Neuronal stem cell (in vitro differentiated cells): ENCODE data around the gene SRSF4.
"Not testable (repeated sequence)": the region's sequence is repeated elsewhere in the genome, so short reads cannot be mapped to it uniquely, and the experiment has no call there.

Experiments used
- DNase-seq: peaks from one replicate; pipeline ENCODE4 v3.0.0-alpha.2; 2013; ENCODE audit warnings: low spot score
- H2AFZ ChIP-seq: one replicate; pipeline ENCODE4 v1.6.1; 2013; ENCODE audit warnings: mild to moderate bottlenecking, low read length, inconsistent platforms
- H2AK5ac ChIP-seq: 2 replicates; pipeline ENCODE4 v1.6.1; 2013; ENCODE audit warnings: low read depth, mild to moderate bottlenecking, inconsistent platforms, low read length, moderate library complexity, mixed read lengths
- H2BK120ac ChIP-seq: 2 replicates; pipeline ENCODE4 v1.6.1; 2013; ENCODE audit warnings: low read depth, mild to moderate bottlenecking, inconsistent platforms, low read length, moderate library complexity, mixed read lengths
- H2BK12ac ChIP-seq: one replicate; pipeline ENCODE4 v1.6.1; 2013; ENCODE audit warnings: low read length, inconsistent platforms
- H2BK15ac ChIP-seq: 2 replicates; pipeline ENCODE4 v1.6.1; 2013; ENCODE audit warnings: mild to moderate bottlenecking, low read length, inconsistent platforms, mixed read lengths
- H2BK5ac ChIP-seq: one replicate; pipeline ENCODE4 v1.6.1; 2013; ENCODE audit warnings: inconsistent platforms, mild to moderate bottlenecking, low read length, moderate library complexity
- H3K14ac ChIP-seq: one replicate; pipeline ENCODE4 v1.6.1; 2013; ENCODE audit warnings: low read length, inconsistent platforms
- H3K18ac ChIP-seq: 2 replicates; pipeline ENCODE4 v1.6.1; 2013; ENCODE audit warnings: low read length, inconsistent platforms
- H3K23ac ChIP-seq: 2 replicates; pipeline ENCODE4 v1.6.1; 2013; ENCODE audit warnings: low read depth, mild to moderate bottlenecking, mixed read lengths, low read length, inconsistent platforms; ENCODE audit not compliant: poor library complexity
- H3K27ac ChIP-seq: replicated peaks from 3 replicates; pipeline ENCODE4 v1.5.1; 2013; ENCODE audit warnings: low read length, inconsistent platforms
- H3K27me3 ChIP-seq, 3 experiments: 2 replicates each; pipeline ENCODE4 v1.6.1; 2013; ENCODE audit warnings: low read length in 3 of 3, mild to moderate bottlenecking in 2 of 3, inconsistent platforms in 1 of 3, low read depth in 1 of 3, mixed read lengths in 1 of 3, moderate library complexity in 1 of 3; ENCODE audit not compliant: control insufficient read depth in 3 of 3, insufficient read depth in 3 of 3
- H3K36me3 ChIP-seq, 2 donors: replicated peaks in 1 of 2; 2 replicates each; pipeline ENCODE4 v1.6.1; 2013; ENCODE audit warnings: low read length in 2 of 2; ENCODE audit not compliant: control insufficient read depth in 2 of 2, insufficient read depth in 2 of 2
- H3K4ac ChIP-seq: 2 replicates; pipeline ENCODE4 v1.6.1; 2013; ENCODE audit warnings: inconsistent platforms, mild to moderate bottlenecking, low read length, moderate library complexity
- H3K4me1 ChIP-seq, 2 donors: 1 replicate in 1 of 2; 2 replicates in 1 of 2; pipeline ENCODE4 v1.6.1; 2013; ENCODE audit warnings: low read length in 2 of 2, low read depth in 1 of 2; ENCODE audit not compliant: control insufficient read depth in 2 of 2, insufficient read depth in 1 of 2
- H3K4me2 ChIP-seq: one replicate; pipeline ENCODE4 v1.6.1; 2013; ENCODE audit warnings: mild to moderate bottlenecking, low read length, inconsistent platforms; ENCODE audit not compliant: insufficient read depth, poor library complexity, severe bottlenecking
- H3K4me3 ChIP-seq, 2 donors: 2 replicates each; pipeline ENCODE4 v1.5.1; 2013; ENCODE audit warnings: low read length in 2 of 2, mild to moderate bottlenecking in 2 of 2, inconsistent platforms in 1 of 2, moderate library complexity in 1 of 2
- H3K79me1 ChIP-seq: one replicate; pipeline ENCODE4 v1.6.1; 2013; ENCODE audit warnings: low read depth, mild to moderate bottlenecking, inconsistent platforms, low read length, moderate library complexity
- H3K9ac ChIP-seq: one replicate; pipeline ENCODE4 v1.6.1; 2013; ENCODE audit warnings: mild to moderate bottlenecking, low read depth, low read length, inconsistent platforms; ENCODE audit not compliant: poor library complexity
- H3K9me3 ChIP-seq, 2 donors: replicated peaks in 1 of 2; 2 replicates each; pipeline versions ENCODE3 to v1.6.1; 2013; ENCODE audit warnings: low read length in 2 of 2, mild to moderate bottlenecking in 2 of 2, inconsistent platforms in 1 of 2, low read depth in 1 of 2, mixed read lengths in 1 of 2, moderate library complexity in 1 of 2; ENCODE audit not compliant: control insufficient read depth in 2 of 2, insufficient read depth in 1 of 2
- H4K8ac ChIP-seq: one replicate; pipeline ENCODE4 v1.6.1; 2013; ENCODE audit warnings: low read depth, mild to moderate bottlenecking, inconsistent platforms, low read length, moderate library complexity
- H4K91ac ChIP-seq: one replicate; pipeline ENCODE4 v1.6.1; 2013; ENCODE audit warnings: low read length, low read depth, mild to moderate bottlenecking, inconsistent platforms; ENCODE audit not compliant: poor library complexity
- WGBS, 2 donors: extraction: QIAGEN DNeasy Blood & Tissue Kit; methylation state at CpG; one replicate each; pipeline ENCODE4 v1.1.7; 2013; ENCODE audit warnings: missing lambda C conversion rate in 2 of 2, mixed read lengths in 1 of 2; ENCODE audit not compliant: insufficient read length in 2 of 2, insufficient replicate concordance in 1 of 2; ENCODE audit errors: extremely low coverage in 2 of 2; 5-methylcytosine and 5-hydroxymethylcytosine counted together

Gene SRSF4

DNA sequence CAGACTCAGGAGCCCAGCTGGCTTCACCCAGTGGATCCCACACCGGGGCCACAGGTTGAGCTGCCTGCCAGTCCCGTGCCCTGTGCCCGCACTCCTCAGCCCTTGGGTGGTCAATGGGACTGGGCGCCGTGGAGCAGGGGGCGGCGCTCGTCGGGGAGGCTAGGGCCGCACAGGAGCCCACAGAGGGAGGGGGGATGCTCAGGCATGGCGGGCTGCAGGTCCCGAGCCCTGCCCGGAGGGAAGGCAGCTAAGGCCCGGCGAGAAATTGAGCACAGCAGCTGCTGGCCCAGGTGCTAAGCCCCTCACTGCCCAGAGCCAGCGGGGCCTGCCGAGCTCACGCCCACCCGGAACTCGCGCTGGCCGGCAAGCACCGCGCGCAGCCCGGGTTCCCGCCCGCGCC is 50.6 kb downstream of the SRSF4 start:
- DNase-seq, H2BK5ac ChIP-seq, H3K23ac ChIP-seq, H3K36me3 ChIP-seq, H3K4me1 ChIP-seq, H2BK12ac ChIP-seq, H4K91ac ChIP-seq, H2BK15ac ChIP-seq, H3K4me2 ChIP-seq, H3K14ac ChIP-seq, H3K9me3 ChIP-seq, H3K79me1 ChIP-seq, H2AK5ac ChIP-seq, H3K4me3 ChIP-seq, H4K8ac ChIP-seq, H3K9ac ChIP-seq, H3K27ac ChIP-seq, H2BK120ac ChIP-seq, H3K27me3 ChIP-seq, H2AFZ ChIP-seq, H3K4ac ChIP-seq, H3K18ac ChIP-seq: not testable (repeated sequence)
- no CpG with 5 or more reads among the region's 29 CpGs for WGBS, 2 donors

DNA sequence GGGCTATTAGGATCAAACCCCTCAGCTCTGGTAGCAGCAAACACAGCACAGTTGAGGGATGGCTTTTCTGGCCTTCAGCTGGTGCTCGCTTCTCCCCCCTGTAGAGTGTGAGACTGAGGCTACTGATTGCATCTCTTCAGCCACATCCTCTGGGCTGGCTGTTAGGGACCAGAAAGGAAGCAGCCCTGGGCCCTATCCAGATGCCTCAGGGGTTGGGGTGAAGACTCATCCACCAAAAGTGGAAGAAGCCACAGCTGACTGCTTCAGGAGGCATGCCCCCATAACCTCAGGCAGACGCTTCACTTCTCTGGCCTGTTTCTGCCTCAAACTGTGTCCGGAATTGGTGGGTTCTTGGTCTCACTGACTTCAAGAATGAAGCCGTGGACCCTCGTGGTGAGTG is 51.8 kb downstream of the SRSF4 start:
- H2BK5ac ChIP-seq, result no peak overlapping the region
- H3K4me1 ChIP-seq, result peaks cover 3 to 6% of the 10 kb centered on the region in 2 donors
- H3K4me3 ChIP-seq, result no peak overlapping the region
- no peak overlapping the region for H2BK120ac ChIP-seq
- no peaks in the 10 kb centered on the region for H3K9me3 ChIP-seq
- no peak overlapping the region for H3K4ac ChIP-seq
- H3K23ac ChIP-seq, result no peak overlapping the region
- H3K18ac ChIP-seq, result no peak overlapping the region
- no peak overlapping the region for H2BK12ac ChIP-seq
- peaks cover 0 to 4% (median 0%) of the 10 kb centered on the region in 3 experiments for H3K27me3 ChIP-seq
- H2AK5ac ChIP-seq, result no peak overlapping the region
- H4K91ac ChIP-seq, result no peak overlapping the region
- no peak overlapping the region for H3K27ac ChIP-seq
- H4K8ac ChIP-seq, result no peak overlapping the region
- no peak overlapping the region for H2BK15ac ChIP-seq
- H3K79me1 ChIP-seq, result no peaks in the 10 kb centered on the region
- WGBS, 2 donors, result no CpG with 5 or more reads among the region's 5 CpGs
- DNase-seq, result no peak
- H3K36me3 ChIP-seq, result no peaks in the 10 kb centered on the region
- H3K14ac ChIP-seq, result no peak overlapping the region
- no peak overlapping the region for H3K9ac ChIP-seq
- no peak overlapping the region for H3K4me2 ChIP-seq
- no peak overlapping the region for H2AFZ ChIP-seq

DNA sequence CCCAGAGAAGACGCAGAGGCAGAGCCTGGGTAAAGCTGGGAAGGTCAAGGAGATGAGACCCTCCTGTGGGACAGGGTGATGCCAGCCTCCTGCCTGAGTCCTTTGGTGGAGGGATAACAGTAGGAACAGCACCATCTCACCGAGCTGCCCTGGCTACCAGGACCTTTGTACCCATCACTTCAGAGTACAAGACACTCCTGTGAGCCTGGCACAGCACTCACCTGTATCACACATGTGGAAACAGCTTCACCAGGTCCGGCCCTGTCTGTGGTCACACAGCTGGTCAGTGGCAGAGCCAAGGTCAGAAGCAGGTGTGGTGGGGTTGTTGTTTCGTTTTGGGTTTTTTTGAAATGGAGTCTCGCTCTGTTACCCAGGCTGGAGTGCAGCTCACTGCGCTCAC is 53.0 kb downstream of the SRSF4 start:
- Histone ChIP-seq H2AFZ (no peak overlapping the region), H4K91ac (no peak overlapping the region), H3K4me3 (no peak overlapping the region), H3K27me3 (peaks cover 0 to 11% (median 4%) of the 10 kb centered on the region in 3 experiments), H3K36me3 (no peaks in the 10 kb centered on the region), H3K9ac (no peak overlapping the region), H2BK120ac (no peak overlapping the region), H3K4ac (no peak overlapping the region), H3K27ac (no peak overlapping the region), H2AK5ac (no peak overlapping the region), H2BK15ac (no peak overlapping the region), H3K18ac (peak overlapping the region; percentile 20), H3K79me1 (no peaks in the 10 kb centered on the region), H4K8ac (no peak overlapping the region), H2BK5ac (no peak overlapping the region), H3K23ac (no peak overlapping the region), H3K14ac (no peak overlapping the region), H3K4me1 (peaks cover 3 to 7% of the 10 kb centered on the region in 2 donors), H2BK12ac (no peak overlapping the region), H3K9me3 (no peaks in the 10 kb centered on the region), H3K4me2 (no peak overlapping the region)
- no peak for DNase-seq
- no CpG with 5 or more reads among the region's 6 CpGs for WGBS, 2 donors

DNA sequence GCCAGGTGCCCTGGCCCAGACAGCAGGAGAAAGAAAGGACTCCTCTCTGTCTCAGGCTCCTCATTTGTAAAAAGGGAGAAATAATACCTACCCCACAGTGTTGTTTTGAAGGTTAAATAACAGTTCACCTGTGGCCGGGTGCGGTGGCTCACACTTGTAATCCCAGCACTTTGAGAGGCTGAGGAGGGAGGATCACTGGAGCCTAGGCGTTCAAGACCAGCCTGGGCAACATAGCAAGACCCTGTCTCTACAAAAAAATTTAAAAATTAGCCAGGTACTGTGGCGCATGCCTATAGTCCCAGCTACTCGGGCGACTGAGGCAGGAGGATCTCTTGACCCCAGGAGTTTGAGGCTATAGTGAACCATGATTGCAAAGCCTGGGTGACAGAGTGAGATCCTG is 55.5 kb downstream of the SRSF4 start:
- no CpG with 5 or more reads among the region's 6 CpGs for WGBS, 2 donors

More for the DNA sequence above, 55.5 kb downstream of the SRSF4 start:
- Histone ChIP-seq H3K9ac (no peak overlapping the region), H2BK5ac (no peak overlapping the region), H3K27me3 (peaks cover 0 to 36% (median 24%) of the 10 kb centered on the region in 3 experiments), H3K4ac (no peak overlapping the region), H3K23ac (peak overlapping the region; percentile 93), H4K91ac (no peak overlapping the region), H2BK15ac (no peak overlapping the region), H3K9me3 (no peaks in the 10 kb centered on the region), H3K4me2 (no peak overlapping the region), H3K79me1 (peaks cover 6% of the 10 kb centered on the region), H3K14ac (no peak overlapping the region), H3K27ac (no peak overlapping the region), H3K36me3 (no peaks in the 10 kb centered on the region), H3K4me3 (no peak overlapping the region), H3K18ac (no peak overlapping the region), H2BK120ac (no peak overlapping the region), H2BK12ac (no peak overlapping the region), H2AK5ac (no peak overlapping the region), H3K4me1 (peaks cover 6 to 7% of the 10 kb centered on the region in 2 donors), H4K8ac (no peak overlapping the region), H2AFZ (peak overlapping the region; percentile 97)
- DNase-seq, result no peak
